A673 (cell line): ENCODE data around the gene SBK2. TPM values are rescaled to one million over a fixed set of nuclear protein-coding genes. Genes with fewer than 3 reads are reported as not detected.

Experiments
- BruUV-seq: library from RNA; stranded (reverse); fragments of 400-500 nt; replicated peaks from 2 replicates; lab custom pipeline; 2021; lab: Mats Ljungman, UMichigan
- CTCF ChIA-PET: fragments of 300-600 bp; sonication (Branson Sonifier 250); formaldehyde crosslinking; loops from one replicate; lab custom pipeline; 2022; ENCODE audit warnings: antibody characterized with exemption; lab: Charles Lee
- POLR2A ChIA-PET: fragments of 300-600 bp; sonication (Branson Sonifier 250); formaldehyde crosslinking; loops from one replicate; lab custom pipeline; 2022; ENCODE audit warnings: antibody characterized with exemption; ENCODE audit not compliant: low non-redundant PET; lab: Charles Lee
- DNase-seq: peaks from one replicate; pipeline ENCODE4 v3.0.0-alpha.2; 2015; ENCODE audit warnings: low spot score
- H3K27ac ChIP-seq: fragments of 200-600 bp; sonication (generic); 2 replicates; pipeline ENCODE4 v1.5.1; 2016; ENCODE audit warnings: mixed run types, low read depth, mild to moderate bottlenecking, mixed read lengths, antibody characterized with exemption, low read length; ENCODE audit not compliant: poor library complexity, severe bottlenecking
- H3K27me3 ChIP-seq: fragments of 200-600 bp; sonication (generic); replicated peaks from 2 replicates; pipeline ENCODE4 v1.6.1; 2017; ENCODE audit warnings: mixed run types, low read depth, mild to moderate bottlenecking, mixed read lengths, antibody characterized with exemption, low read length; ENCODE audit not compliant: insufficient read depth, poor library complexity
- H3K36me3 ChIP-seq: fragments of 200-600 bp; sonication (generic); 2 replicates; pipeline ENCODE4 v1.6.1; 2016; ENCODE audit warnings: mixed run types, mild to moderate bottlenecking, mixed read lengths, antibody characterized with exemption, low read length; ENCODE audit not compliant: insufficient read depth, poor library complexity, severe bottlenecking
- H3K4me1 ChIP-seq: fragments of 200-600 bp; sonication (generic); 2 replicates; pipeline ENCODE4 v1.6.1; 2017; ENCODE audit warnings: mixed run types, mild to moderate bottlenecking, mixed read lengths, antibody characterized with exemption, low read length; ENCODE audit not compliant: insufficient read depth, poor library complexity, severe bottlenecking
- H3K4me3 ChIP-seq: fragments of 200-600 bp; sonication (generic); 2 replicates; pipeline ENCODE4 v1.5.1; 2016; ENCODE audit warnings: low read depth, mixed run types, mild to moderate bottlenecking, mixed read lengths, low read length; ENCODE audit not compliant: poor library complexity, severe bottlenecking
- H3K9me3 ChIP-seq: fragments of 200-600 bp; sonication (generic); 2 replicates; pipeline ENCODE4 v1.6.1; 2016; ENCODE audit warnings: mixed run types, low read depth, mild to moderate bottlenecking, mixed read lengths, antibody characterized with exemption, low read length; ENCODE audit not compliant: poor library complexity, severe bottlenecking
- EZH2 ChIP-seq: fragments of 200-600 bp; sonication (generic); IDR thresholded peaks from 2 replicates; pipeline ENCODE4 v1.6.1; 2017; ENCODE audit warnings: borderline replicate concordance, low read depth, mild to moderate bottlenecking, mixed read lengths, antibody characterized with exemption, low read length; ENCODE audit not compliant: poor library complexity, severe bottlenecking
- intact Hi-C: fragments of 100-400 bp; cut with micrococcal nuclease; formaldehyde crosslinking; loops from one replicate; pipeline ENCODE4 v1.10.0; 2022; ENCODE audit not compliant: unreplicated experiment
- total RNA-seq: library from RNA; stranded (reverse); gene quantifications from 2 replicates; pipeline ENCODE4 v1.2.3, GENCODE V29; 2021
- TF ChIP-seq, protein P1 (sequence below): fragments of 300-800, 200-600 bp; sonication (generic); conservative IDR thresholded peaks from 2 replicates; pipeline ENCODE4 v1.5.1; 2017; ENCODE audit warnings: low read depth, mild to moderate bottlenecking, antibody characterized with exemption, low read length, moderate library complexity, mixed read lengths

The SBK2 gene
- total RNA-seq, 1 experiment from 2014 or later, result not detected

DNA sequence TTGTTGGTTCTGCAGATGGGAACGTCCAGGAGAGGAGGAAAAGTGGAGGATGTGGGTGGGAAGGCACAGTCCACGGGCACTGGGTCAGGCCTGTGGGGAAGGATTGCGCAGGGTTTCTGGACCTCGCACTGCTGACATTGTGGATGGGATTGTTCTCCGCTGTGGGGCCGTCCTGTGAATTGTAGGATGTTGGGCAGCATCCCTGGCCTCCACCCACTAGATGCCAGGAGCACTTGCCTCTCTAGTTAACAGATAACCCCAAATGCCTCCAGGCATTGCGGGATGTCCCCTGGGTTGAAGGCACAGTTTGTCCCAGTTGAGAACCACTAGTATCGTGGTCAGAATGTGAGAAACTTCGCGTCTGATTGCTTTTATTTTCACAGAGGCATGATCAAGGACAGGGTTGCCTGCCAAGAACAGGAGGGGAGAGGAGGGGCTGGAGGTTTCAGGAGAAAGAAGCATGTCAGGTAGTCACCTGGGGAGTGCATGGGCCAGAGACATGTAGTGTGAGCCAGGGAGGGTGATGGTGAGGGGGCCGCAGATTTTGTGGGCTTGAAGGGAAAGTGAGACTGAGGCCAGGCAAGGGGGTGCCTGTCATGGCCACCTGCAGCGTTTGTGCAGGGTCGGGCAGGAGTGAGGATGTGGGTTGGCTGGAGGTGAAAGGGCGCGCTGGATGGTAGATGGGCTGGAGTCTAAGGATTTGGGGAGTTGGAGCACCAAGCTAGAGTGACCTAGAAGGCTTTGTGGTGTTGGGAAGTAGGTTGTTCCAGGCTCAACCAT is 57.3 kb downstream of the SBK2 start:
- Histone ChIP-seq H3K9me3 (no peaks in the 10 kb centered on the region), H3K4me1 (peaks cover 19% of the 10 kb centered on the region), H3K27ac (no peak overlapping the region), H3K4me3 (no peak overlapping the region), H3K27me3 (no peaks in the 10 kb centered on the region), H3K36me3 (no peaks in the 10 kb centered on the region)
- DNase-seq, result no peak
- no peak for TF ChIP-seq EZH2
- TF ChIP-seq, protein P1, sequence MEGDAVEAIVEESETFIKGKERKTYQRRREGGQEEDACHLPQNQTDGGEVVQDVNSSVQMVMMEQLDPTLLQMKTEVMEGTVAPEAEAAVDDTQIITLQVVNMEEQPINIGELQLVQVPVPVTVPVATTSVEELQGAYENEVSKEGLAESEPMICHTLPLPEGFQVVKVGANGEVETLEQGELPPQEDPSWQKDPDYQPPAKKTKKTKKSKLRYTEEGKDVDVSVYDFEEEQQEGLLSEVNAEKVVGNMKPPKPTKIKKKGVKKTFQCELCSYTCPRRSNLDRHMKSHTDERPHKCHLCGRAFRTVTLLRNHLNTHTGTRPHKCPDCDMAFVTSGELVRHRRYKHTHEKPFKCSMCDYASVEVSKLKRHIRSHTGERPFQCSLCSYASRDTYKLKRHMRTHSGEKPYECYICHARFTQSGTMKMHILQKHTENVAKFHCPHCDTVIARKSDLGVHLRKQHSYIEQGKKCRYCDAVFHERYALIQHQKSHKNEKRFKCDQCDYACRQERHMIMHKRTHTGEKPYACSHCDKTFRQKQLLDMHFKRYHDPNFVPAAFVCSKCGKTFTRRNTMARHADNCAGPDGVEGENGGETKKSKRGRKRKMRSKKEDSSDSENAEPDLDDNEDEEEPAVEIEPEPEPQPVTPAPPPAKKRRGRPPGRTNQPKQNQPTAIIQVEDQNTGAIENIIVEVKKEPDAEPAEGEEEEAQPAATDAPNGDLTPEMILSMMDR, result no peak
- intact Hi-C loops, result no loop called here
- POLR2A ChIA-PET, result no interaction called here
- CTCF ChIA-PET, result no interaction called here
- no TSS peak for BruUV-seq

DNA sequence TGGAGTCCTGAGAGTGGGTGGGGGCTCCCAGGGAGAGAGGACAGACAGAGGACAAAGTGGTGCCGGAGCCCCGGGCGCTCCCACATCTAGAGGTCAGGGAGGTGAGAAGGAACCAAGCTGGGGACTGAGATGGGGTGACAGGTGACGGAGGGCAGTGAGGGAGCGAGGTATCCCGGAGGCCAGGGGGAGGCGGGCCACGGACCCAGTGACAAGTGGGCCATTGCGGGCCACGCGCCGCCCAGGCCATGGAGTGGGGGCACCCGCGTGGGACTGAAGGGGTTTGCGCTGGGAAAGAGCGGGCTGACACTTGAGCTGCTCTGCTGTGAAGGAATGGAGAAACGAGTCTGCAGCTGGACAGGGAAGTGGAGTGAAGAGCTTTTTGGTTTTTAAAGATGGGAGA is 57.9 kb downstream of the SBK2 start:
- Histone ChIP-seq H3K36me3 (no peaks in the 10 kb centered on the region), H3K4me3 (no peak overlapping the region), H3K27ac (no peak overlapping the region), H3K4me1 (peaks cover 14% of the 10 kb centered on the region), H3K9me3 (no peaks in the 10 kb centered on the region), H3K27me3 (no peaks in the 10 kb centered on the region)
- BruUV-seq, result no TSS peak
- TF ChIP-seq EZH2, result no peak
- TF ChIP-seq, protein P1, result no peak
- intact Hi-C loops, result no loop called here
- no peak for DNase-seq
- CTCF ChIA-PET, result no interaction called here
- POLR2A ChIA-PET, result no interaction called here

Other genes with a start within 250 kb of the SBK2 start
- not detected in 2 replicates for gene TMEM150B, start 211.8 kb downstream of the SBK2 start, total RNA-seq
- 19.7 and 24.1 TPM in 2 replicates for gene KMT5C, start 197.3 kb downstream of the SBK2 start, total RNA-seq
- gene COX6B2, start 182.4 kb downstream of the SBK2 start, total RNA-seq, result 0.48 TPM in 1 of 2 replicates, not detected in the other
- gene GARIN5B, start 173.9 kb downstream of the SBK2 start, total RNA-seq, result not detected in 2 replicates
- gene IL11, start 166.7 kb downstream of the SBK2 start, total RNA-seq, result 0.42 and 0.47 TPM in 2 replicates
- gene TMEM190, start 160.3 kb downstream of the SBK2 start, total RNA-seq, result not detected in 2 replicates
- gene TMEM238, start 152.8 kb downstream of the SBK2 start, total RNA-seq, result 0.42 and 0.69 TPM in 2 replicates
- 1,355 and 1,380 TPM in 2 replicates for gene RPL28, start 151.2 kb downstream of the SBK2 start, total RNA-seq
- 509 and 587 TPM in 2 replicates for gene UBE2S, start 129.3 kb downstream of the SBK2 start, total RNA-seq
- gene SHISA7, start 93.8 kb downstream of the SBK2 start, total RNA-seq, result 0.21 and 0.26 TPM in 2 replicates
- 33.2 and 40.6 TPM in 2 replicates for gene ISOC2, start 75.5 kb downstream of the SBK2 start, total RNA-seq
- not detected in 2 replicates for gene C19orf85, start 72.4 kb downstream of the SBK2 start, total RNA-seq
- 11.9 and 16.7 TPM in 2 replicates for gene ZNF628, start 60.5 kb downstream of the SBK2 start, total RNA-seq
- 55.1 and 66.0 TPM in 2 replicates for gene NAT14, start 51.9 kb downstream of the SBK2 start, total RNA-seq
- 1.4 and 2.2 TPM in 2 replicates for gene SSC5D, start 48.7 kb downstream of the SBK2 start, total RNA-seq
- not detected in 2 replicates for gene SBK3, start 8.4 kb upstream of the SBK2 start, total RNA-seq
- gene ZNF579, start 43.7 kb upstream of the SBK2 start, total RNA-seq, result 27.4 and 27.5 TPM in 2 replicates
- gene FIZ1, start 62.4 kb upstream of the SBK2 start, total RNA-seq, result 27.8 and 29.3 TPM in 2 replicates
- 6.3 and 7.5 TPM in 2 replicates for gene ZNF524, start 63.2 kb upstream of the SBK2 start, total RNA-seq
- 16.1 and 17.1 TPM in 2 replicates for gene ZNF865, start 68.5 kb upstream of the SBK2 start, total RNA-seq
- 6.8 and 7.1 TPM in 2 replicates for gene ZNF784, start 87.4 kb upstream of the SBK2 start, total RNA-seq
- 49.1 and 65.7 TPM in 2 replicates for gene ZNF580, start 103.9 kb upstream of the SBK2 start, total RNA-seq
- gene ZNF581, start 106.5 kb upstream of the SBK2 start, total RNA-seq, result 37.1 and 38.4 TPM in 2 replicates
- 39.9 and 41.5 TPM in 2 replicates for gene CCDC106, start 111.1 kb upstream of the SBK2 start, total RNA-seq
- 385 and 411 TPM in 2 replicates for gene U2AF2, start 117.9 kb upstream of the SBK2 start, total RNA-seq
- gene EPN1, start 138.1 kb upstream of the SBK2 start, total RNA-seq, result 178 and 186 TPM in 2 replicates
- not detected in 2 replicates for gene NLRP9, start 201.3 kb upstream of the SBK2 start, total RNA-seq
- not detected in 2 replicates for gene RFPL4A, start 222.0 kb upstream of the SBK2 start, total RNA-seq
- gene RFPL4AL1, start 232.0 kb upstream of the SBK2 start, total RNA-seq, result not detected in 2 replicates